ENCODE results near the gene CIAO3. TPM values are rescaled to one million over a fixed set of nuclear protein-coding genes. Genes with fewer than 3 reads are reported as not detected.

The CIAO3 gene
- total and polyA plus RNA-seq, 10 of the 15 experiments (the other 5 are each of a cell fraction or from before 2014, with no cell fraction given) = 1.4 to 37.5 (median 30.8) TPM

DNA sequence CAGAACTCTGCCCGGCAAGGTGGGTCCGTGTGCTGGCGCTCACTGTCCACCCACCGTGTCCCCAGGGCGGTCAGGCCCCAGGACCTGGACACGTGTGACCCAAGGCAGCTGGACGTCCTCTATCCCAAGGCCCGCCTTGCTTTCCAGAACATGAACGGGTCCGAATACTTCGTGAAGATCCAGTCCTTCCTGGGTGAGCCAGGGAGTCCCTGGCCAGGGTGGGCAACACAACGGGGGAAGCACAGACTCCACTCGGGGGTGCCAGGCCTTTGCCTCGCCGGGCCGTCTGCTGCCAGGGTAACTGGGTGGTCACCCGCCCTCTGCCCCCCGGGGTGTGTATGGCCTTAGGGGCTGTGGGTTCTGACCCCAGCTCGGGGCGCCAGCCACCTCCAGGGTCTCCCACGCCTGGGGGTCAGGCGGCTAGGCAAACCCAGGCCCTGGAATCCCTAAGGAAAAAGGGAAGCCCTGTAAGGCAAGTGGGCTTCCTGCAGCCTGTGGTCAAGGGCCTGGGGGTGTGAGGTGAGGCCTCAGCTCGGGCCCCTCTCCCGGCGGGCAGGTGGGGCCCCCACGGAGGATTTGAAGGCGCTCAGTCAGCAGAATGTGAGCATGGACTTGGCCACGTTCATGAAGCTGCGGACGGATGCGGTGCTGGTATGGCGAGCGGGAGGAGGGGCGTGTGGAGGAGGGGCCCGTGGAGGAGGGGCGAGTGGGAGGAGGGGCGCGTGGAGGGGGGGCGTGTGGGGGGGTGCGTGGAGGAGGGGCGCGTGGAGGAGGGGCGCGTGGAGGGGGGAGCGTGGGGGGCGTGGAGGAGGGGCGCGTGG, 26.2 kb upstream of the CIAO3 start (continued):
- TF ChIP-seq PRDM15 (CRISPR knock-in tag; IDR thresholded peaks at IDR 0.05) = no peak

DNA sequence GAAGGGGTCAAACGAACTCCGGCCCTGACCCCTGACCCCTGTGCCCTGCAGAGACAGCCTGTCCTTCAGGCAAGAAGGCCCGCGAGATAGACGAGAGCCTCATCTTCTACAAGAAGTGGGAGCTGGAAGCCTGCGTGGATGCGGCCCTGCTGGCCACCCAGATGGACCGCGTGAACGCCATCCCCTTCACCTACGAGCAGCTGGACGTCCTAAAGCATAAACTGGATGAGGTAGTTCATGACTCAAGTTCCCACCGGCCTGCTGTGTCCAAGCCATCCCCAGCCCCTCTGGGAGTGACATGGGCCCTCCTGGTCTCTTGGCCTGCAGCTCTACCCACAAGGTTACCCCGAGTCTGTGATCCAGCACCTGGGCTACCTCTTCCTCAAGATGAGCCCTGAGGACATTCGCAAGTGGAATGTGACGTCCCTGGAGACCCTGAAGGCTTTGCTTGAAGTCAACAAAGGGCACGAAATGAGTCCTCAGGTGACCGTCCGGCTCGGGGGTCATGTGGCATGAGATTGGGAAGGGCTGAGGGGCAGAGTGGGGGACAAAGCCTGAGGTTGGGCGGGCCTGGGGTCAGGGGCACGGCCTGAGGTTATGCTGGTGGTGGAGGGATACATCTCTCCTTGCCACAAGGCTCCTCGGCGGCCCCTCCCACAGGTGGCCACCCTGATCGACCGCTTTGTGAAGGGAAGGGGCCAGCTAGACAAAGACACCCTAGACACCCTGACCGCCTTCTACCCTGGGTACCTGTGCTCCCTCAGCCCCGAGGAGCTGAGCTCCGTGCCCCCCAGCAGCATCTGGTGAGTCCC, 25.4 kb upstream of the CIAO3 start:
- ChIA-PET CTCF (no interaction called here), SMC1A (ENCODE audit: uncharacterized antibody, unreplicated experiment) (no interaction called here), POLR2A (interaction anchor here (0.5 kb wide), 1 partner anchor 268 kb away, joined by 3 read pairs; no protein-coding TSS in a partner anchor), RAD21 (ENCODE audit: unreplicated experiment) (no interaction called here)
- 42% methylated on average over 25 of the region's 29 CpGs for WGBS (ENCODE audit: insufficient coverage, insufficient replicate concordance, low lambda C conversion rate, missing lambda C conversion rate)
- FAIRE-seq (no peak), DNase-seq (ENCODE audit: low read depth, low spot score) (no peak), ATAC-seq (no peak)
- H2AFZ ChIP-seq (ENCODE audit: control insufficient read depth, low read depth, low read length) = no peak overlapping the region
- H3K9me3 ChIP-seq (replicated peaks; ENCODE audit: control insufficient read depth, insufficient read depth, low read length) = no peaks in the 10 kb centered on the region
- H3K9ac ChIP-seq (ENCODE audit: control insufficient read depth, insufficient read depth, low read length) = no peak overlapping the region
- H3K4me3 ChIP-seq = no peak overlapping the region
- in situ Hi-C loops (cut with MboI) = no loop called here
- H3K27ac ChIP-seq (ENCODE audit: control insufficient read depth, insufficient read depth) = no peak overlapping the region
- no peaks in the 10 kb centered on the region for H3K27me3 ChIP-seq (replicated peaks in 1 of 2; ENCODE audit: control insufficient read depth in 2 of 2, insufficient read depth in 2 of 2, low read length in 1 of 2)
- no peak overlapping the region for H3K4me2 ChIP-seq (ENCODE audit: control insufficient read depth, insufficient read depth)
- intact Hi-C loops (cut with micrococcal nuclease; ENCODE audit: unreplicated experiment) = no loop called here
- no peaks in the 10 kb centered on the region for H3K79me2 ChIP-seq (ENCODE audit: control insufficient read depth, insufficient read depth, low read length)
- no peaks in the 10 kb centered on the region for H4K20me1 ChIP-seq (ENCODE audit: control insufficient read depth, insufficient read depth)
- no peaks in the 10 kb centered on the region for H3K36me3 ChIP-seq (ENCODE audit: control insufficient read depth in 2 of 2, insufficient read depth in 2 of 2, low read length in 1 of 2)
- H3K4me1 ChIP-seq (ENCODE audit: control insufficient read depth, insufficient read depth, low read length) = no peaks in the 10 kb centered on the region
- BruUV-seq (replicated peaks) = no TSS peak
- TF ChIP-seq BCL3 (IDR thresholded peaks at IDR 0.05; ENCODE audit: borderline replicate concordance, insufficient read depth, low read depth, low read length, poor library complexity, severe bottlenecking) (no peak), CBFB (IDR thresholded peaks at IDR 0.05; ENCODE audit: low read depth) (no peak), GATAD2B (conservative IDR thresholded peaks at IDR 0.05; ENCODE audit: low read depth) (no peak), CHD1 (IDR thresholded peaks at IDR 0.05; ENCODE audit: low read depth, low read length) (no peak), HDAC2 (IDR thresholded peaks at IDR 0.05) (no peak), JUND (IDR thresholded peaks at IDR 0.05; ENCODE audit: low read depth, low read length) (no peak), SMAD1 (IDR thresholded peaks at IDR 0.05; ENCODE audit: low read depth, partially characterized antibody) (no peak), BRCA1 (IDR thresholded peaks at IDR 0.05; ENCODE audit: low read depth, low read length) (no peak)
- TF ChIP-seq, protein P1, sequence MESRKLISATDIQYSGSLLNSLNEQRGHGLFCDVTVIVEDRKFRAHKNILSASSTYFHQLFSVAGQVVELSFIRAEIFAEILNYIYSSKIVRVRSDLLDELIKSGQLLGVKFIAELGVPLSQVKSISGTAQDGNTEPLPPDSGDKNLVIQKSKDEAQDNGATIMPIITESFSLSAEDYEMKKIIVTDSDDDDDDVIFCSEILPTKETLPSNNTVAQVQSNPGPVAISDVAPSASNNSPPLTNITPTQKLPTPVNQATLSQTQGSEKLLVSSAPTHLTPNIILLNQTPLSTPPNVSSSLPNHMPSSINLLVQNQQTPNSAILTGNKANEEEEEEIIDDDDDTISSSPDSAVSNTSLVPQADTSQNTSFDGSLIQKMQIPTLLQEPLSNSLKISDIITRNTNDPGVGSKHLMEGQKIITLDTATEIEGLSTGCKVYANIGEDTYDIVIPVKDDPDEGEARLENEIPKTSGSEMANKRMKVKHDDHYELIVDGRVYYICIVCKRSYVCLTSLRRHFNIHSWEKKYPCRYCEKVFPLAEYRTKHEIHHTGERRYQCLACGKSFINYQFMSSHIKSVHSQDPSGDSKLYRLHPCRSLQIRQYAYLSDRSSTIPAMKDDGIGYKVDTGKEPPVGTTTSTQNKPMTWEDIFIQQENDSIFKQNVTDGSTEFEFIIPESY (IDR thresholded peaks at IDR 0.05) = no peak
- TF ChIP-seq, protein P2, sequence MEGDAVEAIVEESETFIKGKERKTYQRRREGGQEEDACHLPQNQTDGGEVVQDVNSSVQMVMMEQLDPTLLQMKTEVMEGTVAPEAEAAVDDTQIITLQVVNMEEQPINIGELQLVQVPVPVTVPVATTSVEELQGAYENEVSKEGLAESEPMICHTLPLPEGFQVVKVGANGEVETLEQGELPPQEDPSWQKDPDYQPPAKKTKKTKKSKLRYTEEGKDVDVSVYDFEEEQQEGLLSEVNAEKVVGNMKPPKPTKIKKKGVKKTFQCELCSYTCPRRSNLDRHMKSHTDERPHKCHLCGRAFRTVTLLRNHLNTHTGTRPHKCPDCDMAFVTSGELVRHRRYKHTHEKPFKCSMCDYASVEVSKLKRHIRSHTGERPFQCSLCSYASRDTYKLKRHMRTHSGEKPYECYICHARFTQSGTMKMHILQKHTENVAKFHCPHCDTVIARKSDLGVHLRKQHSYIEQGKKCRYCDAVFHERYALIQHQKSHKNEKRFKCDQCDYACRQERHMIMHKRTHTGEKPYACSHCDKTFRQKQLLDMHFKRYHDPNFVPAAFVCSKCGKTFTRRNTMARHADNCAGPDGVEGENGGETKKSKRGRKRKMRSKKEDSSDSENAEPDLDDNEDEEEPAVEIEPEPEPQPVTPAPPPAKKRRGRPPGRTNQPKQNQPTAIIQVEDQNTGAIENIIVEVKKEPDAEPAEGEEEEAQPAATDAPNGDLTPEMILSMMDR (IDR thresholded peaks at IDR 0.05 in 2 of 3, conservative IDR thresholded peaks at IDR 0.05 in 1 of 3; ENCODE audit: control insufficient read depth in 2 of 3, extremely low read depth in 1 of 3, insufficient read depth in 1 of 3, low read depth in 3 of 3, low read length in 3 of 3) = no peak

All from GM12878 (cell line).